ENCODE data around the gene FASN. TPM values are rescaled to one million over a fixed set of nuclear protein-coding genes. Genes with fewer than 3 reads are reported as not detected.
A peak's percentile ranks its signal among the peaks of the same experiment; 100 is the strongest.

FASN gene
- total and polyA plus RNA-seq, 7 experiments from 2014 or later: 0.96 to 168 (median 26.7) TPM

- Mint-ChIP-seq H3K4me3 (peak within 1 kb of the TSS; percentile 82 to 94 (median 89)), H3K27ac (peak within 1 kb of the TSS; percentile 61 to 94 (median 90)), H3K9me3 (no peaks in the 10 kb centered on the region), H3K36me3 (peaks cover 0 to 7% (median 6%) of the 10 kb centered on the region in 5 donors), H3K27me3 (no peaks in the 10 kb centered on the region), H3K4me1 (peaks cover 14 to 29% (median 24%) of the 10 kb centered on the region in 7 donors)
- ChIA-PET POLR2A (interaction anchor here (0.5 to 3.1 kb wide), 14 partner anchors 11 to 354 kb away, joined by 3 to 12 read pairs (median 4); partner anchors contain the start of genes ARL16 and HGS), CTCF (interaction anchor here (0.6 to 1.8 kb wide), 14 partner anchors 9 to 420 kb away, joined by 3 to 7 read pairs (median 4); partner anchors contain the start of genes CENPX and LRRC45)
- Histone ChIP-seq H3K36me3 (ENCODE audit: control insufficient read depth in 2 of 3, insufficient read depth in 3 of 3, low read length in 3 of 3) (peaks cover 0 to 6% (median 0%) of the 10 kb centered on the region in 3 experiments), H3K27me3 (ENCODE audit: control insufficient read depth in 2 of 2, insufficient read depth in 2 of 2, low read length in 2 of 2) (no peaks in the 10 kb centered on the region), H3K27ac (ENCODE audit: low read depth, low read length) (peak within 1 kb of the TSS; percentile 75), H3K4me3 (ENCODE audit: low read length) (peak within 1 kb of the TSS; percentile 71), H3K9me3 (ENCODE audit: control insufficient read depth in 2 of 3, low read length in 3 of 3) (no peaks in the 10 kb centered on the region), H3K4me1 (ENCODE audit: control insufficient read depth in 2 of 2, insufficient read depth in 2 of 2, low read length in 2 of 2) (peaks cover 7% of the 10 kb centered on the region in 2 donors)
- peak; percentile 87 to 97 (median 93) for DNase-seq
- intact Hi-C loops (cut with micrococcal nuclease): loop anchor here (1.0 to 10.0 kb wide), 12 partner anchors 14 to 418 kb away; partner anchors contain the start of genes FASN (in 2 of the 2), GPS1 (in 2 of the 2), LRRC45 (in 2 of the 2) and RFNG (in 2 of the 2)
- peak; percentile 96 for ATAC-seq
Measured at GRCh38 chr17:82037092-82037888, 60.7 kb downstream of the FASN start, which contains the start of gene DCXR. Gene DCXR (minus strand): TSS chr17:82037697. CDS start chr17:82037682, 15 bp downstream.

GRCh38 chr17:82036634-82037091 lies 61.4 kb downstream of the FASN start:
- H3K27ac Mint-ChIP-seq: peak overlapping the region in 5 of 9 donors; percentile 46 to 93 (median 63)
- DNase-seq: no peak
- no peak for ATAC-seq
- Histone ChIP-seq H3K4me1 (ENCODE audit: control insufficient read depth in 2 of 2, insufficient read depth in 2 of 2, low read length in 2 of 2) (peaks cover 7% of the 10 kb centered on the region in 2 donors), H3K27me3 (ENCODE audit: control insufficient read depth in 2 of 2, insufficient read depth in 2 of 2, low read length in 2 of 2) (no peaks in the 10 kb centered on the region), H3K27ac (ENCODE audit: low read depth, low read length) (peak overlapping the region; percentile 75), H3K36me3 (ENCODE audit: control insufficient read depth in 2 of 3, insufficient read depth in 3 of 3, low read length in 3 of 3) (peaks cover 0 to 6% (median 0%) of the 10 kb centered on the region in 3 experiments), H3K9me3 (ENCODE audit: control insufficient read depth in 2 of 3, low read length in 3 of 3) (no peaks in the 10 kb centered on the region), H3K4me3 (ENCODE audit: low read length) (peak overlapping the region; percentile 71)
- peak overlapping the region; percentile 64 to 94 (median 86) for H3K4me3 Mint-ChIP-seq
- intact Hi-C loops (cut with micrococcal nuclease): loop anchor here (1.0 to 10.0 kb wide), 12 partner anchors 13 to 418 kb away; partner anchors contain the start of genes FASN (in 2 of the 2), GPS1 (in 2 of the 2), LRRC45 (in 2 of the 2) and RFNG (in 2 of the 2)
- ChIA-PET CTCF (no interaction called here), POLR2A (interaction anchor here (1.5 to 3.1 kb wide), 4 partner anchors 11 to 90 kb away, joined by 3 to 12 read pairs (median 6); no protein-coding TSS in a partner anchor)
- no peaks in the 10 kb centered on the region for H3K9me3 Mint-ChIP-seq
- H3K27me3 Mint-ChIP-seq: no peaks in the 10 kb centered on the region
- peaks cover 0 to 7% (median 6%) of the 10 kb centered on the region in 5 donors for H3K36me3 Mint-ChIP-seq
- H3K4me1 Mint-ChIP-seq: peaks cover 14 to 29% (median 24%) of the 10 kb centered on the region in 7 donors

GRCh38 chr17:82035956-82036633 lies 61.9 kb downstream of the FASN start:
- peak overlapping the region in 5 of 9 donors; percentile 33 to 82 (median 62) for H3K27ac Mint-ChIP-seq
- ATAC-seq: no peak
- POLR2A ChIA-PET: interaction anchor here (1.5 to 3.1 kb wide), 4 partner anchors 10 to 91 kb away, joined by 3 to 12 read pairs (median 6); no protein-coding TSS in a partner anchor

GRCh38 chr17:82035488-82035887 lies 62.5 kb downstream of the FASN start:
- ChIA-PET POLR2A (interaction anchor here (1.5 to 3.1 kb wide), 3 partner anchors 9 to 71 kb away, joined by 3 to 10 read pairs (median 3); no protein-coding TSS in a partner anchor), CTCF (interaction anchor here (1.0 to 1.3 kb wide), 3 partner anchors 76 to 122 kb away, joined by 3 to 4 read pairs (median 4); no protein-coding TSS in a partner anchor)
- Histone ChIP-seq H3K9me3 (ENCODE audit: control insufficient read depth in 2 of 3, low read length in 3 of 3) (no peaks in the 10 kb centered on the region), H3K27me3 (ENCODE audit: control insufficient read depth in 2 of 2, insufficient read depth in 2 of 2, low read length in 2 of 2) (no peaks in the 10 kb centered on the region), H3K4me3 (ENCODE audit: low read length) (no peak overlapping the region), H3K4me1 (ENCODE audit: control insufficient read depth in 2 of 2, insufficient read depth in 2 of 2, low read length in 2 of 2) (peaks cover 7% of the 10 kb centered on the region in 2 donors), H3K27ac (ENCODE audit: low read depth, low read length) (no peak overlapping the region), H3K36me3 (ENCODE audit: control insufficient read depth in 2 of 3, insufficient read depth in 3 of 3, low read length in 3 of 3) (peaks cover 0 to 6% (median 0%) of the 10 kb centered on the region in 3 experiments)
- Mint-ChIP-seq H3K4me1 (peaks cover 14 to 31% (median 24%) of the 10 kb centered on the region in 7 donors), H3K4me3 (peak overlapping the region; percentile 53 to 94 (median 82)), H3K27ac (peak overlapping the region in 8 of 9 donors; percentile 7 to 86 (median 58)), H3K27me3 (no peaks in the 10 kb centered on the region), H3K9me3 (peaks cover 0 to 1% (median 0%) of the 10 kb centered on the region in 11 donors), H3K36me3 (peaks cover 0 to 7% (median 6%) of the 10 kb centered on the region in 5 donors)
- ATAC-seq: no peak
- no peak for DNase-seq
- intact Hi-C loops (cut with micrococcal nuclease): loop anchor here (5.0 to 10.0 kb wide), 5 partner anchors 59 to 419 kb away; partner anchors contain the start of genes ARL16 (in 1 of the 2), CYBC1 (in 1 of the 2), FASN (in 1 of the 2) and HGS (in 1 of the 2)

More at GRCh38 chr17:82035956-82036633, 61.9 kb downstream of the FASN start:
- CTCF ChIA-PET: interaction anchor here (1.0 kb wide), 1 partner anchor 76 kb away, joined by 4 read pairs; no protein-coding TSS in a partner anchor
- Mint-ChIP-seq H3K4me1 (peaks cover 14 to 29% (median 24%) of the 10 kb centered on the region in 7 donors), H3K36me3 (peaks cover 0 to 7% (median 6%) of the 10 kb centered on the region in 5 donors), H3K27me3 (no peaks in the 10 kb centered on the region), H3K9me3 (no peaks in the 10 kb centered on the region), H3K4me3 (peak overlapping the region; percentile 59 to 94 (median 86))
- Histone ChIP-seq H3K27ac (ENCODE audit: low read depth, low read length) (peak overlapping the region; percentile 75), H3K36me3 (ENCODE audit: control insufficient read depth in 2 of 3, insufficient read depth in 3 of 3, low read length in 3 of 3) (peaks cover 0 to 6% (median 0%) of the 10 kb centered on the region in 3 experiments), H3K27me3 (ENCODE audit: control insufficient read depth in 2 of 2, insufficient read depth in 2 of 2, low read length in 2 of 2) (no peaks in the 10 kb centered on the region), H3K9me3 (ENCODE audit: control insufficient read depth in 2 of 3, low read length in 3 of 3) (no peaks in the 10 kb centered on the region), H3K4me3 (ENCODE audit: low read length) (peak overlapping the region; percentile 71), H3K4me1 (ENCODE audit: control insufficient read depth in 2 of 2, insufficient read depth in 2 of 2, low read length in 2 of 2) (peaks cover 7% of the 10 kb centered on the region in 2 donors)
- no peak for DNase-seq
- intact Hi-C loops (cut with micrococcal nuclease): loop anchor here (5.0 to 10.0 kb wide), 5 partner anchors 59 to 419 kb away; partner anchors contain the start of genes ARL16 (in 1 of the 2), CYBC1 (in 1 of the 2), FASN (in 1 of the 2) and HGS (in 1 of the 2)

- no peak overlapping the region for H3K27ac ChIP-seq (ENCODE audit: low read depth, low read length)
- H3K4me3 ChIP-seq (ENCODE audit: low read length): no peak overlapping the region
- peaks cover 0 to 2% (median 0%) of the 10 kb centered on the region in 11 donors for H3K9me3 Mint-ChIP-seq
- H3K27ac Mint-ChIP-seq: peak overlapping the region in 4 of 9 donors; percentile 50 to 86 (median 66)
- peaks cover 14 to 16% of the 10 kb centered on the region in 2 donors for H3K4me1 ChIP-seq (ENCODE audit: control insufficient read depth in 2 of 2, insufficient read depth in 2 of 2, low read length in 2 of 2)
- no peaks in the 10 kb centered on the region for H3K27me3 Mint-ChIP-seq
- intact Hi-C loops (cut with micrococcal nuclease): loop anchor here (5.0 to 10.0 kb wide), 5 partner anchors 60 to 420 kb away; partner anchors contain the start of genes ARL16 (in 1 of the 2), CYBC1 (in 1 of the 2), FASN (in 1 of the 2) and HGS (in 1 of the 2)
- H3K4me3 Mint-ChIP-seq: peak overlapping the region in 7 of 10 donors; percentile 33 to 94 (median 82)
- no peaks in the 10 kb centered on the region for H3K9me3 ChIP-seq (ENCODE audit: control insufficient read depth in 2 of 3, low read length in 3 of 3)
- ATAC-seq (no peak), DNase-seq (no peak)
- H3K36me3 Mint-ChIP-seq: peaks cover 0 to 10% (median 6%) of the 10 kb centered on the region in 5 donors
- H3K36me3 ChIP-seq (ENCODE audit: control insufficient read depth in 2 of 3, insufficient read depth in 3 of 3, low read length in 3 of 3): peaks cover 0 to 6% (median 0%) of the 10 kb centered on the region in 3 experiments
- H3K4me1 Mint-ChIP-seq: peaks cover 14 to 36% (median 24%) of the 10 kb centered on the region in 7 donors
- CTCF ChIA-PET: interaction anchor here (0.6 to 1.3 kb wide), 3 partner anchors 22 to 123 kb away, joined by 3 to 4 read pairs (median 3); no protein-coding TSS in a partner anchor
- H3K27me3 ChIP-seq (ENCODE audit: control insufficient read depth in 2 of 2, insufficient read depth in 2 of 2, low read length in 2 of 2): no peaks in the 10 kb centered on the region
- POLR2A ChIA-PET: interaction anchor here (3.1 kb wide), 1 partner anchor 8 kb away, joined by 10 read pairs; no protein-coding TSS in a partner anchor
Measured at GRCh38 chr17:82034371-82035011, 63.5 kb downstream of the FASN start.

All from naive thymus-derived CD4-positive, alpha-beta T cell (primary cell).